ENCODE data around the gene DLG2.

- no peak for TF ChIP-seq CTCF (IDR thresholded peaks at IDR 0.05)
- TF ChIP-seq POLR2A (IDR thresholded peaks at IDR 0.05) = no peak
- TF ChIP-seq POLR2AphosphoS5 (IDR thresholded peaks at IDR 0.05) = no peak
Measured at GRCh38 chr11:84270466-84270865, 1356.7 kb downstream of the DLG2 start.
